ENCODE measurements around the gene ZFYVE27. TPM values are rescaled to one million over a fixed set of nuclear protein-coding genes. Genes with fewer than 3 reads are reported as not detected.
A peak's percentile ranks its signal among the peaks of the same experiment; 100 is the strongest.

The ZFYVE27 gene
- total RNA-seq, 2 donors from 2014 or later: 14.6 to 16.1 TPM

DNA sequence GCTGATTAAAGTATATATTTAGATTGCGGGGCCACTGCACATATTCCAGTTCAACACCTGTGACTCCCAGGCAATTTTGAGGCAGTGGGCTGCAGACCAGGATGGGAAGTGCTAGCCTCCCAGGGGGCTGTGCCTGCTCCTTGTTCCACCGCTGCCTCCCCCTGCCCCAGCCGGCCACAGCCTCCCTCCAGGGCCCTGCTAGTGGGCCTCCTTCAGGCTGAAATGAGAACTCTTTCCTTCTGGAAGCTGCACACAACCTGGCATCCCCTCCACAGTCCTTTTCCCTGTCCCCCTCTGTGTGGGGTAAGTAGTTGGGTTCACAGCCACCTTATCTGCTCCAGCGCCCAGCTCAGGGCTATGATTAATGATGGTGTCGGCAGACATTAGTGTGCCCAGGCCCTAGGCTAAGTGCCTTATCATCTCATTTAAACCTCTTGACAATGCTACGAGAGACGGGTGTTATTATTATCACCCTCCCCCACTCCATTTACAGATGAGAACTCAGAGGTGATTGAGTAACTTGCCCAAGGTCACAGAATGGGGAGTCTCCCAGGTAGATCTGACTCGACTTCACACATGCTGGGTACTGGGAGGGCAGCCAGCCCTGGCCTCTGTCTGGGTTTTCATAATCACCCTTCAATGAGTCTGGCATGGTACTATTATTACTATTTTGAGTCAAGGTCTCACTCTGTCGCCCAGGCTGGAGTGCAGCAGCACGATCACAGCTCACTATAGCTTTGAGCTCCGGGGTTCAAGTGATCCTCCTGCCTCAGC, 45.7 kb downstream of the ZFYVE27 start:
- peaks cover 9 to 54% of the 10 kb centered on the region in 2 donors for H3K4me1 ChIP-seq
- no peak overlapping the region for H3K4me3 ChIP-seq
- no peaks in the 10 kb centered on the region for H3K36me3 ChIP-seq
- H3K9me3 ChIP-seq: no peaks in the 10 kb centered on the region
- no peak for DNase-seq (ENCODE audit: low spot score)
- H3K27me3 ChIP-seq: no peaks in the 10 kb centered on the region
- TF ChIP-seq, protein P1, sequence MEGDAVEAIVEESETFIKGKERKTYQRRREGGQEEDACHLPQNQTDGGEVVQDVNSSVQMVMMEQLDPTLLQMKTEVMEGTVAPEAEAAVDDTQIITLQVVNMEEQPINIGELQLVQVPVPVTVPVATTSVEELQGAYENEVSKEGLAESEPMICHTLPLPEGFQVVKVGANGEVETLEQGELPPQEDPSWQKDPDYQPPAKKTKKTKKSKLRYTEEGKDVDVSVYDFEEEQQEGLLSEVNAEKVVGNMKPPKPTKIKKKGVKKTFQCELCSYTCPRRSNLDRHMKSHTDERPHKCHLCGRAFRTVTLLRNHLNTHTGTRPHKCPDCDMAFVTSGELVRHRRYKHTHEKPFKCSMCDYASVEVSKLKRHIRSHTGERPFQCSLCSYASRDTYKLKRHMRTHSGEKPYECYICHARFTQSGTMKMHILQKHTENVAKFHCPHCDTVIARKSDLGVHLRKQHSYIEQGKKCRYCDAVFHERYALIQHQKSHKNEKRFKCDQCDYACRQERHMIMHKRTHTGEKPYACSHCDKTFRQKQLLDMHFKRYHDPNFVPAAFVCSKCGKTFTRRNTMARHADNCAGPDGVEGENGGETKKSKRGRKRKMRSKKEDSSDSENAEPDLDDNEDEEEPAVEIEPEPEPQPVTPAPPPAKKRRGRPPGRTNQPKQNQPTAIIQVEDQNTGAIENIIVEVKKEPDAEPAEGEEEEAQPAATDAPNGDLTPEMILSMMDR (IDR thresholded peaks at IDR 0.05): no peak
- H3K27ac ChIP-seq: peak overlapping the region; percentile 71 to 73

DNA sequence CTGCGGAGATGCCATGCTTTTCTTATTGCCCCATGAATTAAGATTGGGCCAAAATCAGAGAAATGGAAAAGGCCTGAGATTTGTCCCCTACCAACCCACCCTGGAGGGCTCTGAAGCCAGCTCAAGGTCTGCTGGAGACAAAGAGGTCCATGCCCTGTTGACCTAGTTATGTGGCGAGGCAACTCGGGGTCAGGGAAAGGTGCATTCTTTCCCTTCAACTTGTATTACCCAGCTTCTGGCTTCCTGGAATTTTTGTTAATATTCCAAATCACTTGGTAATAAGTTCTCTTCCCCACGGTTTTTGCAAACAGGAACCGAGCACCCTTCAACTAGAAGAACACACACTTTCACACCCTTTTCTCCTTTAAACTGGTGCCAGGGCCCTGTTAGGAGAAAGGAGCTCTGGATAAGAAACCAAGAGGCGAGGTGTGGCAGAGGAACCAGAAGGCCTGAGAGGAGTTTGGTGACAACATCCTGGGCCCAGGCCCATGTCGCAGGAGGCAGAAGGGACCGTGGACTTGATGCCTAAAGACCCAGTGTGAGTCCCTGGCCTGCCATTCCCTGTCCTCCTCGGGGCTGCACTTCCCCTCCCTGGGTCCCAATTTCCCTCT, 47.4 kb downstream of the ZFYVE27 start:
- Histone ChIP-seq H3K27ac (peak overlapping the region; percentile 63 to 71), H3K36me3 (no peaks in the 10 kb centered on the region), H3K9me3 (no peaks in the 10 kb centered on the region), H3K27me3 (no peaks in the 10 kb centered on the region), H3K4me1 (peaks cover 9 to 70% of the 10 kb centered on the region in 2 donors), H3K4me3 (no peak overlapping the region)
- TF ChIP-seq, protein P1 (IDR thresholded peaks at IDR 0.05): no peak
- no peak for DNase-seq (ENCODE audit: low spot score)

- TF ChIP-seq, protein P1 (IDR thresholded peaks at IDR 0.05): no peak
- DNase-seq (ENCODE audit: low spot score): no peak
- no peak overlapping the region for H3K4me3 ChIP-seq
- H3K27ac ChIP-seq: peak overlapping the region; percentile 63 to 71
- H3K9me3 ChIP-seq: no peaks in the 10 kb centered on the region
- H3K36me3 ChIP-seq: no peaks in the 10 kb centered on the region
- no peaks in the 10 kb centered on the region for H3K27me3 ChIP-seq
- peaks cover 9 to 73% of the 10 kb centered on the region in 2 donors for H3K4me1 ChIP-seq
Measured at GRCh38 chr10:97785231-97785630, 48.3 kb downstream of the ZFYVE27 start.

GRCh38 chr10:97785731-97786130, 48.8 kb downstream of the ZFYVE27 start:
- Histone ChIP-seq H3K36me3 (no peaks in the 10 kb centered on the region), H3K4me3 (no peak overlapping the region), H3K9me3 (no peaks in the 10 kb centered on the region), H3K27ac (peak overlapping the region; percentile 63 to 71), H3K27me3 (no peaks in the 10 kb centered on the region), H3K4me1 (peaks cover 7 to 68% of the 10 kb centered on the region in 2 donors)
- no peak for DNase-seq (ENCODE audit: low spot score)
- TF ChIP-seq, protein P1 (IDR thresholded peaks at IDR 0.05): no peak

DNA sequence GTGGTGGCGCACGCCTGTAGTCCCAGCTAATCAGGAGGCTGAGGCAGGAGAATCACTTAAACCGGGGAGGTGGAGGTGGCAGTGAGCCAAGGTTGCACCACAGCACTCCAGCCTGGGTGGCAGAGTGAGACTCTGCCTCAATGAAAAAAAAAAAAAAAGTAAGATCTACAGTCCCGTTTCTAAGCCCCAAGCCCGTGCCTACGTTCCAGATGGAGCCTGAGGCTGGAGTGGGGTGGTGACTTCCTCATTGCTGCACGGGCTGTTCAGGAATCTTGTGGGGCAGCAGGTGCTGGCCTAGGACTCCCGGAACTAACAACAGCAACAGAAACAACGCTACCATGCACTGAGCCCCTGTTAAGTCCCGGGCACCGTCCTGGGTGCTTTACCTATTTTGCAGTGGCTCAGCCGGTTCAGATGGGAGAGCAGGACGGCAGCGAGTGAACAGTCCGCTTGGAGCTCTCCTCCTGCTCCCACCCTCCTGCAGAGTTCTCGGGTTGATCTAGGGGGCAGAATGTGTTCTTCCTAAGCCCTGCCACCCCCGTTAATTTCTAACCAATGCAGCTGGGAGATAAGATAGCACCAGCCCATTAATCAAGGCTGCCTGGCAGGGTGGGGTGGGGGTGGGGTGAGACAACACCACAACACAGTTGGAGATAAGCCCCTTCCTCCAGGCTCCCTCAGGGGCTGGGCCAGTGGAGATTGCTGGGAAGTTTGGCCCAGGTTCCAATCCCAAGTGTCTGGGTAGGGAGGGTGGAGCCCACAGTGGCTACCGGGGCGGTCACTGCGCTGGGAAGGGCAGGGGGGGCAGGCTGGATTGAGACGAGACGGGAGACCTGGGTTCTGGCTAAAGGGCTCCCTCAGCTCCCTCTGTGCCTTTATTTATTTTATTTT, 51.9 kb downstream of the ZFYVE27 start:
- Histone ChIP-seq H3K4me1 (peaks cover 3 to 55% of the 10 kb centered on the region in 2 donors), H3K27me3 (no peaks in the 10 kb centered on the region), H3K4me3 (peak overlapping the region; percentile 17 to 29), H3K9me3 (no peaks in the 10 kb centered on the region), H3K36me3 (no peaks in the 10 kb centered on the region), H3K27ac (peak overlapping the region; percentile 58 to 76)
- no peak for DNase-seq (ENCODE audit: low spot score)
- TF ChIP-seq, protein P1 (IDR thresholded peaks at IDR 0.05): peak in 1 of 2 donors; percentile 18

Data from right atrium auricular region (tissue), 2 donors.